Mesendoderm (in vitro differentiated cells): ENCODE results near the gene TRAK1.

Experiments used
- DNase-seq: peaks from one replicate; pipeline ENCODE4 v3.0.0; 2013
- H2AK5ac ChIP-seq: 2 replicates; pipeline ENCODE4 v1.6.1; 2013; ENCODE audit warnings: low read length, inconsistent platforms
- H2BK120ac ChIP-seq: 2 replicates; pipeline ENCODE4 v1.6.1; 2013; ENCODE audit warnings: low read depth, mild to moderate bottlenecking, low read length, moderate library complexity, mixed read lengths
- H2BK15ac ChIP-seq: replicated peaks from 2 replicates; pipeline ENCODE4 v1.6.1; 2013; ENCODE audit warnings: low read depth, mild to moderate bottlenecking, moderate library complexity
- H2BK5ac ChIP-seq: 2 replicates; pipeline ENCODE4 v1.6.1; 2013; ENCODE audit warnings: low read length, inconsistent platforms
- H3K18ac ChIP-seq: 2 replicates; pipeline ENCODE4 v1.6.1; 2013; ENCODE audit warnings: mild to moderate bottlenecking, low read length, mixed read lengths
- H3K23ac ChIP-seq: one replicate; pipeline ENCODE4 v1.6.1; 2013; ENCODE audit warnings: low read length
- H3K27ac ChIP-seq: 2 replicates; pipeline ENCODE4 v1.5.1; 2013; ENCODE audit warnings: low read depth, mild to moderate bottlenecking, inconsistent platforms, low read length, moderate library complexity
- H3K27me3 ChIP-seq: 2 replicates; pipeline ENCODE4 v1.6.1; 2013; ENCODE audit warnings: low read length, control low read depth, mild to moderate bottlenecking, inconsistent platforms; ENCODE audit not compliant: insufficient read depth, poor library complexity
- H3K36me3 ChIP-seq: 2 replicates; pipeline ENCODE4 v1.6.1; 2013; ENCODE audit warnings: low read length, inconsistent platforms; ENCODE audit not compliant: control insufficient read depth, insufficient read depth
- H3K4ac ChIP-seq: one replicate; pipeline ENCODE4 v1.6.1; 2013; ENCODE audit warnings: low read depth, mild to moderate bottlenecking, low read length, moderate library complexity
- H3K4me1 ChIP-seq: 2 replicates; pipeline ENCODE4 v1.6.1; 2013; ENCODE audit warnings: low read depth, low read length, inconsistent platforms; ENCODE audit not compliant: control insufficient read depth
- H3K4me2 ChIP-seq: 2 replicates; pipeline ENCODE4 v1.6.1; 2013; ENCODE audit warnings: low read length
- H3K4me3 ChIP-seq: 2 replicates; pipeline ENCODE4 v1.5.1; 2013; ENCODE audit warnings: mild to moderate bottlenecking, low read length
- H3K56ac ChIP-seq: one replicate; pipeline ENCODE4 v1.6.1; 2013; ENCODE audit warnings: low read length
- H3K79me1 ChIP-seq: 2 replicates; pipeline ENCODE4 v1.6.1; 2013; ENCODE audit warnings: low read length, inconsistent platforms
- H3K79me2 ChIP-seq: 2 replicates; pipeline ENCODE4 v1.6.1; 2013; ENCODE audit warnings: mild to moderate bottlenecking, low read length; ENCODE audit not compliant: control insufficient read depth, insufficient read depth
- H3K9ac ChIP-seq: 2 replicates; pipeline ENCODE4 v1.6.1; 2013; ENCODE audit warnings: low read length, inconsistent platforms
- H4K5ac ChIP-seq: one replicate; pipeline ENCODE4 v1.6.1; 2013; ENCODE audit warnings: low read length
- H4K8ac ChIP-seq: one replicate; pipeline ENCODE4 v1.6.1; 2013; ENCODE audit warnings: low read depth, mild to moderate bottlenecking, control low read depth, low read length, moderate library complexity
- WGBS: extraction: QIAGEN DNeasy Blood & Tissue Kit; methylation state at CpG from one replicate; pipeline ENCODE4 v1.1.7; 2013; ENCODE audit warnings: low lambda C conversion rate, missing lambda C conversion rate; ENCODE audit not compliant: insufficient coverage; ENCODE audit errors: extremely low coverage; 5-methylcytosine and 5-hydroxymethylcytosine counted together

Gene TRAK1

DNA sequence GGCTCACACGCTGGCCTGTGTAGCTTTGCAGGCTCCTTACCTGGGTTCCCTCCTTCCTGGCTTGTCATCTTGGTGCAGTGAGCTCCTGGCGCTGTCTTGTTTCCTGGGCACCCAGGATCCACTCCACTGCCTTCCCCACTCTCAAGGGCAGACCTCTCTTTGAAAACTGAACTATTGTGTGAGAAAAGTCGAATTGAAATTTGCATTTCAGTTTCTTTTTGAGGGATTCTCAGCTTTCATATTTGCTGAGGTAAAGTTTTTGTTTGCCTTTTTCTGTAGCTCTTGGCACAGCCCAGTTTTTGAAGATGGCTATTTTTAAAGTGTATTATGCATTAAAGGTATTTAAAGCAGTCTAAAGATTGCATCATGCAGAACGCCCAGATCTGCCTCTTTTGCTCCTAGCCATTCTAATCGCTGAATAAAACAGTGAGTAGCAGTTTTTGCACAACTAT lies 104.7 kb downstream of the TRAK1 start:
- Histone ChIP-seq H3K4me3 (no peak overlapping the region), H2AK5ac (no peak overlapping the region), H2BK120ac (no peak overlapping the region), H3K4me1 (no peaks in the 10 kb centered on the region), H3K9ac (no peak overlapping the region), H2BK15ac (no peak overlapping the region), H3K27me3 (no peaks in the 10 kb centered on the region), H3K79me1 (no peaks in the 10 kb centered on the region), H3K27ac (no peak overlapping the region), H4K8ac (no peak overlapping the region), H3K18ac (no peak overlapping the region), H3K23ac (no peak overlapping the region), H3K4me2 (no peak overlapping the region), H3K36me3 (peaks cover 3% of the 10 kb centered on the region), H3K56ac (no peak overlapping the region), H3K79me2 (no peaks in the 10 kb centered on the region), H3K4ac (no peak overlapping the region), H2BK5ac (no peak overlapping the region), H4K5ac (no peak overlapping the region)
- WGBS: no CpG with 5 or more reads among the region's 5 CpGs
- no peak for DNase-seq

DNA sequence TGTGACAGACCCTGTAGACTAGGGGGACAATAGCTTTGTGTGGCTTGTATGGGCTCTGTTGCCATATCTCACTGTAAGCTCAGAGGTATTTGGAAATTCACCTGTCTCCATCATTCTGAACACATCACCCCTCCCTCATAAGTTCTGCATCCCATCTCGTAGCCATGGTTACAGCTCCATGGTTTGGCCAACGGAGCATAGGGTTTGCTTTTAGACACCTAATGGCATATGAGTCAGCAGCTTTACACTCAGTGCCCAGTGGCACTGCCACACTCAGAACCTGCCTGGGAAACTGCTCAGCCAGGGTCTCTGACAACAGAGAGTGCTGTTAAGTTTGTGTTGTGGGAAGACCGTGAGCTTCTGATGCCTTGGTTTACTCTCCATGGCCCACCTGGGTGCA lies 107.6 kb downstream of the TRAK1 start:
- Histone ChIP-seq H2BK120ac (no peak overlapping the region), H2BK5ac (no peak overlapping the region), H3K4me3 (no peak overlapping the region), H3K79me1 (no peaks in the 10 kb centered on the region), H2AK5ac (no peak overlapping the region), H3K79me2 (no peaks in the 10 kb centered on the region), H3K27ac (no peak overlapping the region), H4K5ac (no peak overlapping the region), H3K23ac (no peak overlapping the region), H3K4ac (no peak overlapping the region), H4K8ac (no peak overlapping the region), H3K4me2 (no peak overlapping the region), H3K9ac (no peak overlapping the region), H3K27me3 (no peaks in the 10 kb centered on the region), H3K36me3 (peaks cover 3% of the 10 kb centered on the region), H3K56ac (no peak overlapping the region), H2BK15ac (no peak overlapping the region), H3K4me1 (no peaks in the 10 kb centered on the region), H3K18ac (no peak overlapping the region)
- no CpG with 5 or more reads among the region's 3 CpGs for WGBS
- no peak for DNase-seq

DNA sequence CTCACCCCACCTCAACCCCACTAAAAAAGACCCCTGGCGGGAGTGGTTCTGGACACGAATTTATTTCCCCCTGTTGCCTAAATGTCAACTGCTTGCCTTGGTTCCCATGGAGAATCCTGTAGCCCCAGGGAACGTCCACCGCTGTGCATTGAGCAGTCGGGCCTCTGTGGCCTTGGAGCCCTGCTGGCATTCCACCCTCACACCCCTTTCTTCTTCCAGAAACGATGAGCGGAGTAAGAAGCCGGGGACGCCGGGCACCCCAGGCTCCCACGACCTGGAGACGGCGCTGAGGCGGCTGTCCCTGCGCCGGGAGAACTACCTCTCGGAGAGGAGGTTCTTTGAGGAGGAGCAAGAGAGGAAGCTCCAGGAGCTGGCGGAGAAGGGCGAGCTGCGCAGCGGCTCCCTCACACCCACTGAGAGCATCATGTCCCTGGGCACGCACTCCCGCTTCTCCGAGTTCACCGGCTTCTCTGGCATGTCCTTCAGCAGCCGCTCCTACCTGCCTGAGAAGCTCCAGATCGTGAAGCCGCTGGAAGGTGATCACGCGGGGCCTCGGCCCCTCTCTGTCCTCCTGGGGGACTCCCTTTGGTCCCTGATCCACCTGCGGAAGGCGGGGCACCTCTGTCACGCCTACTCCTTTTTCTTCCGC lies 111.2 kb downstream of the TRAK1 start:
- no peak overlapping the region for H2BK15ac ChIP-seq

DNA sequence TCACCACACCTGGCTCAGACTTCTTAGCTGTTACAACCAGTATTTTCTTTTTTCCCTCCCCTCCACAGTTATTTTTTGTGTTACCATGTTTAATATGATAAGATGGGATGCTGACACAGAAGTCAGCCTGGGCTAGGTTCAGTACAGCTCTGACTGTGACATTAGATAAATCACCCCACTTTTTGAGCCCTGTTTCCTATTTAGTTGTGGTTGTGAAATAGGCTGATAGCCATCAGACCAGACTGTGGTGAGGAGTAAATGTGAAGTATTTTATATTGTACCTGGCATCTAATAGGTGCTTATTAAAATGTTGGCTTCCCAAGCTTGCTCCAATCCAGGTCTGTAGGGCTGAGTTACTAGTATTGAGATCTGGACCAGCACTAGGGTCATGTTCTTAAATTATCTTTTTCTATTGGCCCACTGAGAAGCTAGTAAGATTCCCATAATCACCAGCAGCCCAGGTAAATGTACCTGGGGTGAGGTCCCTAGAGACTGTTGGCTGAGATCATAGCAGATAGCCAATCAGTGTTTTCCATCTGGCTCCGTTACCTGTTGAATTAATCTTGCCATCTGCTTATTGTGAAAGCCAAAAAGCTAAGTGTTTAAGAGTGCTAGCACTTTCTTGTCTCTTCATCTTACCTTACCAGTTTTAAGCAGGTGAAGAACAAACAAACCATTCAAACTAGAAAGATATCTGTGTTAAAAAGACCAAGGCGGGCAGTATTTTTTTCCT lies 113.9 kb downstream of the TRAK1 start:
- H3K27ac ChIP-seq: no peak overlapping the region
- no peak overlapping the region for H2BK120ac ChIP-seq
- H3K79me2 ChIP-seq: no peaks in the 10 kb centered on the region
- no peaks in the 10 kb centered on the region for H3K27me3 ChIP-seq
- no peak overlapping the region for H3K4me2 ChIP-seq
- H3K4ac ChIP-seq: no peak overlapping the region
- H3K4me1 ChIP-seq: no peaks in the 10 kb centered on the region
- H2BK15ac ChIP-seq: no peak overlapping the region
- H3K18ac ChIP-seq: no peak overlapping the region
- H3K4me3 ChIP-seq: no peak overlapping the region
- H3K36me3 ChIP-seq: no peaks in the 10 kb centered on the region
- WGBS: no CpG with 5 or more reads among the region's 2 CpGs
- no peak overlapping the region for H2BK5ac ChIP-seq
- no peak overlapping the region for H3K23ac ChIP-seq
- no peak overlapping the region for H3K9ac ChIP-seq
- no peak for DNase-seq
- H4K8ac ChIP-seq: no peak overlapping the region
- no peaks in the 10 kb centered on the region for H3K79me1 ChIP-seq
- H3K56ac ChIP-seq: no peak overlapping the region
- H2AK5ac ChIP-seq: no peak overlapping the region
- H4K5ac ChIP-seq: no peak overlapping the region

More for the DNA sequence above, 111.2 kb downstream of the TRAK1 start:
- Histone ChIP-seq H3K27me3 (no peaks in the 10 kb centered on the region), H3K4me1 (no peaks in the 10 kb centered on the region), H3K9ac (no peak overlapping the region), H3K79me2 (no peaks in the 10 kb centered on the region), H3K56ac (no peak overlapping the region), H3K4me2 (no peak overlapping the region), H3K4ac (no peak overlapping the region), H2AK5ac (no peak overlapping the region), H3K18ac (no peak overlapping the region), H3K23ac (no peak overlapping the region), H4K5ac (no peak overlapping the region), H4K8ac (no peak overlapping the region), H2BK5ac (no peak overlapping the region), H3K36me3 (peaks cover 1% of the 10 kb centered on the region), H3K4me3 (no peak overlapping the region), H3K79me1 (no peaks in the 10 kb centered on the region), H3K27ac (no peak overlapping the region), H2BK120ac (no peak overlapping the region)
- DNase-seq: no peak
- no CpG with 5 or more reads among the region's 35 CpGs for WGBS

- no peak overlapping the region for H2BK5ac ChIP-seq
- no peaks in the 10 kb centered on the region for H3K27me3 ChIP-seq
- DNase-seq: no peak
- no peaks in the 10 kb centered on the region for H3K4me1 ChIP-seq
- no peak overlapping the region for H4K5ac ChIP-seq
- no peaks in the 10 kb centered on the region for H3K36me3 ChIP-seq
- no peak overlapping the region for H2BK120ac ChIP-seq
- no peak overlapping the region for H3K4ac ChIP-seq
- H3K27ac ChIP-seq: no peak overlapping the region
- no peaks in the 10 kb centered on the region for H3K79me2 ChIP-seq
- H3K4me2 ChIP-seq: no peak overlapping the region
- no peak overlapping the region for H3K9ac ChIP-seq
- no peak overlapping the region for H2AK5ac ChIP-seq
- no peaks in the 10 kb centered on the region for H3K79me1 ChIP-seq
- no CpG with 5 or more reads among the region's 4 CpGs for WGBS
- H3K18ac ChIP-seq: no peak overlapping the region
- H3K4me3 ChIP-seq: no peak overlapping the region
- no peak overlapping the region for H3K56ac ChIP-seq
- no peak overlapping the region for H2BK15ac ChIP-seq
- H4K8ac ChIP-seq: no peak overlapping the region
- H3K23ac ChIP-seq: no peak overlapping the region
Measured at GRCh38 chr3:42205800-42206514, 114.8 kb downstream of the TRAK1 start.
